Stimulated activated CD4-positive, alpha-beta T cell treated with anti-CD3 and anti-CD28 coated beads, Interleukin-12 subunit alpha, Interleukin-12 subunit beta, amount 100 ng/mL, for 24 hours (primary cell): ENCODE results near the gene BBS4.

Experiments used
- DNase-seq, 2 experiments: peaks; one replicate each; pipeline ENCODE4 v3.0.0-alpha.2; 2020; ENCODE audit warnings: low read depth in 2 of 2

The BBS4 gene

DNA sequence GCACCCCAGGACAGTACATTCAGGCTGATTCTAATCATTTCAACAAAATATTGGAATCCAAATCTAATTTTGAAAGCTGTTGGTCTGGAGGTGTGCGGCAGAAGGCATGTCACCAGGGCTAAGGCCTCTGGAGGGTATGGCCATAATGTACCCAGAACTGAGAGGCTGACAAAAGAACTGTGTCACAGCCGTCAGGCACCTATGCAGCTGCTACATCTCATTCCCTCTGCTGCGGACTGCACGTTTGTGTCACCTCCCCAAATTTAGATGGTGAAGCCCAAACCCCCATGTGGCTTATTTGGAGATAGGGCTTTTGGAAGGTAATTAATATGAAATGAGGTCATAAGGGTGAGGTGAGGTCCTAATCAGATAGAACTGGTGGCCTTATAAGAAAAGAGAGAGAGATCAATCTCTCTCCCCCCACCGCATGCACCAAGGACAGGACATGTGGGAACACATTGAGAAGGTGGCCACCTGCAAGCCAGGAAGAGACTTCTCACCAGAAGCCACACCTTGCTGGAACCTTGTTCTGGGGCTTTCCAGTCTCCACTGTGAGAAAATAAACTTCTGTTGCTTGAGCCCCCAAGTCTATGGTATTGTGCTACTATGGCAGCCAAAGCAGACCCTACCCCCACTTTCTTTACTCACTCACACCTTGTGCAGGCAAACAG is 74.7 kb downstream of the BBS4 start:
- DNase-seq = no peak

DNA sequence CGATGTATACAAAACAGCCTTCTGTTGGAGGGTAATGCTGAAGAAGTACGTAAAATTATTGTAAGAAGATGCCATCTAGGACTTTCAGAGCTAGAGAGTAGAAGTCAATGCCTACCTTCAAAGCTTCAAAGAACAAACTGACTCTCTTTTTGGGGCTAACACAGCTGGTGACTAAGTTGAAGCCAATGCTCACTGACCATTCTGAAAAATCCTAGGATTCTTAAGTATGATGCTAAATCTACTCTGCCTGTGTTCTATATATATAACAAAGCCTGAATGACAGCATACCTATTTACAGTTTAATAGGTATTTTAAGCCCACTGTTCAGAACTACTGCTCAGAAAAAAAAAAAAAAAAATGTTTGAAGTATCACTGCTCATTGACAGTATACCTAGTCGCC is 78.6 kb downstream of the BBS4 start:
- no peak for DNase-seq

DNA sequence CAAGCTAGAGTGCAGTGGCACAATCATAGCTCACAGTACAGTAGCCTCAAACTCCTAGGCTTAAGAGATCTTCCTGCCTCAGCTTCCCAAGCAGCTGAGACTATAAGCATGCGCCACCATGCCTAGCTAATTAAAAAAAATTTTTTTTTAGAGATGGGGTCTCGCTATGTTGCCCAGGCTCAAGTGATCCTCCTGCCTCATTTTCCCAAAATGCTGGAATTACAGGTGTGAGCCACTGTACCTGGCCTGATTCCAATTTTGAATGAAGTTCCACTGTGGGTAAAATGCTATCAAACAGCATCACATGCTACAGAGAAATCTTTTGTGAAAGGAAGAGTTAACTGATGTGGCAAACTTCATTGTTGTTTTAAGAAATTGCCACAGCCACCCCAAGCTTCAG is 80.0 kb downstream of the BBS4 start:
- DNase-seq = no peak

DNA sequence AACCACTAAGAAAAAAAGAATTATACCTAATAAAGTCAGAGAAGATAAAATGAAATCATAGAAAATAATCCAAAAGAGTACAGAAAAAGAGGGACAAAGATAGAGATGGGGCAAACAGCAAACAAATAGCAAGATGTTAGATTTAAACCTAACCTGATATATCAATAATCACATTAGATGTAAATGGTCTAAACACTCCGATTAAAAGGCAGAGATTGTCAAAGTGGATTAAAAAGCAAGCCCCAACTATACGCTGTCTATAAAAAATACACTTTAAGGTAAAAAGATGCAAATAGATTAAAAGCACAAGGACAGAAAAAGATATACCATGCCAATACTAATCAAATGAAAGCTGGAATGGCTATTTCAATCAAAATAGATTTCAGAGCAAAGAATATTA is 80.8 kb downstream of the BBS4 start:
- DNase-seq = no peak

DNA sequence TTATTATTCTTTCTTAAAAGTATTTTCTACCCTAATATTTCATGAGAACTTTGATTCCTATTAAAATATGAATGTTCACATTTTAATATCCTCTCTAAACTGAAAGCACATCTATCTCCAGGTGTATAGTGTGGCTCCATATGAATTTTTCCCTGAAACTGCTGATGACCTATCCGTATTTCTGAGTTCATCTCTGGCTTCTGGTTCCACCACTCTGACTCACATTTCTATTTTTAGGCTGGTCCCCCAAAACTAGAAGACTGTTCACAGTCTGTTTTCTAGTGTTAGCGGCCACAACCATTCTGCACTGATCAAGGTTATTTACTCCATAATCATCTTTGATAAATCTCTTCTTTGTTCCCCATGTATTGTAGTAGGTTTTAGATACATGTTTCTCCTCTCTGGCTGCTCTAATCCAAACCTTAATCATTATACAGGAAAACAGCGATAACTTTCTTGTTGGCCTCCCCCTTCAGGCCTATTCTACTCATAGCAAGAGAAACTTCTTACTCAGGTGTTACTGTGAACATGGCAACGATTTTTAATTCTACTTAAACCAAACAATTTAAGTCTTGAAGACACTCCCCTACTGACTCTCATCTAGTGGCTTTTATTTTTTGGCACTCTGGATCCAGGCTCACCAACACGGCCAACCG is 84.8 kb downstream of the BBS4 start:
- no peak for DNase-seq

DNA sequence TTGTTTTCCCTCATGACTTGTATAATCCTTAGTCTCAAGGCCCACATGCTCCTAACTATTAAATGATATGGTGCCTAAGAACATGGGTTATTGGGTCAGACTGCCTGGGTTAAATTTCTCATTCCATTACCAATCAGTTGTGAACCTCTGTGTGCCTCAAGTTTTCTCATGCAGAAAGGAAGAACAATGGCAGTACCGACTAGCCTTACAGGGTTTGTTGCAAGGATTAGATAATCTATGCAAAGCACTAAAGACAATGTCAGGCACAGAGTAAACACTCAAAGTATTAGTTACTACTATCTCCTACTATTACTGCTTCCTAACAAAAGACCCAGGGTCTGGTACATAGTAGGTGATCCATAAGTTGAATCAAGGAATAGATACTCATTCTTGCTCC is 85.3 kb downstream of the BBS4 start:
- no peak for DNase-seq

DNA sequence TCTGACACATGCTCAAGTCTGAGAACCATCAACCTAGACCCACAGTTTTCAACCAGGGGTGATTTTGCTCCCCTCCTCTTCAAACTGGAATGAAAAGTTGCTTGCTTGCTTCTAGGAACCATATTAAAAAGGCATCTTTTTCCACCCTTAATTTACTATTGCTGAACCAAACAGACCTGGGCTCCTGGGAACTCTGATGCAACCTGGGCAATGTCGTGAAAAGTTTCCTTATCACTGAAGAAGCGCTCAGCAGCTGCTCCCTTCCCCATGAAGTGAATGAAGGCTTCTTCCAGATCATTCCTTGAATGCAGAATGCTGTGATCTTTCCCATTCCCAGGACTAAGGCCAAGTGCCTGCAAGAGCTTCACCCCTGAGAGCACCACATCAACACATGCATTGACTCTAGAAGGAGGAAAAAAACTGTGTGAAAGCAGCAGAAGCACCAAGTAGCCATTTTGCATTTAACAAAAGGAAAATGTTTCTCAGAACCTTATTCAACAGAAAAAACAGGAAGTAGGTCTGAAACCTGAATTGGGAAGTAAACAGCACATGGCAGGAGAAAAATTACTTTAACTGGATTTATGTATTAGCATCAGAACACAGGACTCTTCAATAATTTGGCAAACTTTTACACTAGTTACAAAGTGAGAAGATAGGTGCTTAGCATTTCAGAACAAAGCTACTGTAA is 88.8 kb downstream of the BBS4 start:
- DNase-seq = no peak

DNA sequence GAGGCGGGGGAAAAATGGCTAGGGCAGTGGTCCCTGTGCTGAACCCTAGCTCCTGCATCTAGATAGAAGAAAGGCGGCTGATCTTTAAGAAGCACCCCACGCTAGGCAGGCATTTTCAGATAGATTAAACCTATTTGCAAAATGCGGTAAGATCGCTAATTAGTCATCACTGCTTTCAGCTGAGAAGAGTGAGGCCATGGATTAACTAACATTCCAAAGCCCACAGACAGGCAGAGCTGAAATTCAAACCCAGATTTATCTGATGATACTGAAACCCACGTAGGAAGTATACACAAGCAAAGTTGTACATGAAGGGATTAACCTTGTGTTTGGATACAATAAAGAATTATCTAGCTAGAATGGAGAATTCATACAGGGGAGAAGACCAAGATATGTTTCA is 92.8 kb downstream of the BBS4 start:
- no peak for DNase-seq

DNA sequence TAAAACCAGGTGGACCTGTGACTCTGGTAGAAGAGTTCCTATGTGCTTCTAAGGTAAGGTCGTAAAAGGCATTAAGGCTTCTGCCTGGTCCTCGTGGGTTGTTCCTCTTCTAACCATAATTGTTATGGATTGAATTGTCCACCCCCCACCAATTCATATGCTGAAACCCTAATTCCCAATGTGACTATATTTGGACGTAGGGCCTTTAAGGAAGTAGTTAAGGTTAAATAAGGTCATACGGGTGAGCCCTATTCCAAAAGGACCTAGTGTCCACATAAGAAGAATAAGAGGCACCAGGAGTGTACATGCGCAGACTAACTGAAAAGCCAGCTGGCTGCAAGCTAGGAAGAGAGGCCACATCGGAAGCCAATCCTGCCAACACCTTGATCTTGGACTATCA is 95.6 kb downstream of the BBS4 start:
- DNase-seq = no peak

DNA sequence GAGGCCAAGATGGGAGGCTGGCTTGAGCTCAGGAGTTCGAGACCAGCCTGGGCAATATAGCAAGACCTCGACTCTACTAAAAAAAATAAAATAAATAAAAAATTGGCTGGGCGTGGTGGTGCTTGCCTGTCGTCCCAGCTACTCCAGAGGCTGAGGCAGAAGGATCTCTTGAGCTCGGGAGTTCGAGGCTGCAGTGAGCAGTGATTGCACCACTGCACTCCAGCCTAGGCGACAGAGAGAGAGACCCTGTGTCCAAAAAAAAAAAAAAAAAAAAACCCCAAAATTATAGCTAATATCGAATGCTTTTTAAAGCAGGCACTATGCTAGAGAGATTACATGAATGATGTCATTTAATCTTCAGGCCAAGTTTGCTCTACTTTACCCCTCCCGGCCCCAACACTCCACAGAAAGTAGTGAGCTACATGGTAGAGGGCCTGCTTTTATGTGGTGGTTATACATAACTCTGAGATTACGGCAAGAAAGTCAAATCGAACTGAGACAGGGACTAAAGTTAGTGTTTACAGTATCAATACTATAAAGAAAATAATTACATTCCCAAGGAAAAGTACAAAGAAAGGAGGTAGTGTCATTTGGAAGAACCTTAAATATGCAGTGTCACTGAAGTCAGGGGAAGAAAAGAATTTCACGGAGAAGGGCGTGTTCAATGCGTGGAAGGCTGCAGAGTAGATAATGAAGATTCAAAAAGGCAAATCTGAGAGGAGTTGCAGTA is 96.4 kb downstream of the BBS4 start:
- DNase-seq = no peak

DNA sequence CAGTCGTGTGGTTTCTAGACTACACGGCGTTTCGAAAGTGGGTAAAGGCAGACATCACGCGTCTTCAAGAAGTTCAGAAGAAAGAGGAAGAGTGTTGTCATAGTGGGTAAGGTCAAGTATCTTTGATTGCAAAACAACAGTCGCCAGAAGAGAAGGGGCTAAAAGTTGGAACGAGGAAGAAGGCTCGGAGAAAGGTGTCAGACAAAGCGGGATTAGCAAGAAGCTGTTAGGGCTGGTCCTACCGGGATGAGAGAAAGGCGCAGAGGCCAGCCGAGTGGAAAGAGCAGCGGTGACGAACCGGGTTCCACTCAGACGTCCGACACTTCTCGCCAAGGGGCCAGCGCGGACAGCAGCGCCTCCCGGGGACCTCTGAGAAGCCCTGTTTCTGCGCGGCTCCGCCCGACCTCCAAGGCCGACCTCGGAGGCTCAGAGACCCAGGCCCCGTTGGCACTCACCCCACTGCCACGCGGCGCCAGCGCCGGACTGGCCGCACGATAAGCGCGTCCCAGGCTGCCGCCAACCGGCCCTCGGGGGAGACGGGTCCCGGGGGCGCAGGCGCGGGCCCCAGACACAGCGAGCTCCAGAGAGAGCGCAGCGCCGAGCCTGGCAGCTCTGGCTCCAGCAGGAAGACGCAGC is 97.1 kb downstream of the BBS4 start:
- DNase-seq = peak; percentile 13 to 14

DNA sequence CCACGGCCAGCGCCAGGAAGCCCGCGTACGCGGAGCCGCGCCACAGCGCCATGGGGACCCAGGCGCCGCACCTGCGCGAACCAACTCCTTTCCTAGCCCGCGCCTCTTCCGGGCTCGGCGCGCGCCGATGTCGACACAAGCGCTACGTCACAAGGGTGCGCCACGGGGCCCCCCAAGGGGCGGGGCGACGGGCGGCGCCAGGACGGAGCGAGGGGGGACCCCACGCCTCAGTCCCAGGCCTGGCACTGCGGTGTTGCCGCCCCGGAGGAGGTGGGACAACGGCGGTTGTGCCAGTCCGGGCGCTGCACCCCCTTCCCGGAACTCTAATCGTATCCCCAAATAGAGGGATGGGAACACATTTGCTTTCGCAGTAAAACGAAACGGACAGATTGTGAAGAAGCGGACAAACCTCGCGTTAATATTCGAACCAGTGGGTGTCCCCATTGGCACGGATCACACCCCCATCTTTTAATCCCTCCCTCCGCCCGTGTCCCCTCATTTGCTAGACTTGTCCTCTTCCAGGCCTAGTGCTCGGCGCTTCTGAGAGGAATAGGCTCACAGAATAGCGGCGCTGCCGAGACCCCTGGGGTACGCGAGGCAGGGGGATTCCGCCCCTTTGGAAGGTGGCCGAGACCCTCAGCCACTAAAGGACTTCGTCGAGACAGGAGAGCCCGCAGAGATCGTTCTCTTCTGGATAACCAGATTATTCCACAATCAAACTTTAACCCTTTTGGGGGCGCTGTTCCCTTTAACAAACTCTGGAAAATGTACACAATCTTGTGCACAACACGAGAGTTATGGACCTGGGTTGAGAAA is 97.8 kb downstream of the BBS4 start, which contains the start of gene ADPGK:
Gene ADPGK, minus strand, starts transcription at position 119 of the 816 bp plus-strand sequence. Its CDS starts 67 bp downstream, at position 52.
- peak; percentile 82 to 91 for DNase-seq

DNA sequence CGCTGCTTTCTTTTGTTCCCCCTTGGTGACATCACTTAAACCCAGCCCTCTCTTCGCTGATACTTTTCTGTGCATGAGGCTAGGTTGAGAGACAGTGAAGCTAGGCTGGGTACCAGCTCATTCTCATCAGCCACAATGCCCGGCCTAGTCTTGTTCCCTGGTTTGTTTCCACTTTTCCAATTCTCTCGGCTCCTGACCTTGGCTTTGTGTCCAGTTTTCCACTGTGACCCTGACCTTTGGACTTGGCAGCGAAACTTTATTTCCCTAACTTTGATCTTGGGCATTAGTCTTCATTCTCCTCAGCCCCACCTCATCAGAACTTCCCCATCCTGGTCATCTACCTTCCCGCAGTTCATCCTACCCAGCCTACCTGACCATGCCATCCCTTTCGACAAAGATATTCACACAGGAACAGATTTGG is 98.5 kb downstream of the BBS4 start:
- DNase-seq = no peak

DNA sequence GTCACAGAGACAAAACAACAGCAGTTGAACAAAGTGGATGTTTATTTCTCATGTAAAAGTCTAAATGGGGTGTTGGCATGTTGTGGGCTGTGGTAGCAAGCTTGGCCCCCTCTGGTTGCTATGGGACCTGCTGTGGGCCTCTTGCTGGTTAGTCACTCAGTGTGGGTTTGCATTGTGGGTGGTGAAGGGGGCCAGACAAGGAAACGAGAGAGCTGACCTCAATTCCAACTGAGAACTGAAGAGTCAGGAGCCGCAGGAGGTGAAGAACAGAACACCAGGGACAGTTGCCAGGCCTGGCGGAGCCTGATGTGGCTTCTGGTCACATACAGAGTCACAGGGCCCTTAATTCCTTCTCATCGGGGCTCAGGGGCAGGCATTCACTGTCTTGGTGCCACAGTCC is 99.4 kb downstream of the BBS4 start:
- DNase-seq = peak; percentile 10 to 41

DNA sequence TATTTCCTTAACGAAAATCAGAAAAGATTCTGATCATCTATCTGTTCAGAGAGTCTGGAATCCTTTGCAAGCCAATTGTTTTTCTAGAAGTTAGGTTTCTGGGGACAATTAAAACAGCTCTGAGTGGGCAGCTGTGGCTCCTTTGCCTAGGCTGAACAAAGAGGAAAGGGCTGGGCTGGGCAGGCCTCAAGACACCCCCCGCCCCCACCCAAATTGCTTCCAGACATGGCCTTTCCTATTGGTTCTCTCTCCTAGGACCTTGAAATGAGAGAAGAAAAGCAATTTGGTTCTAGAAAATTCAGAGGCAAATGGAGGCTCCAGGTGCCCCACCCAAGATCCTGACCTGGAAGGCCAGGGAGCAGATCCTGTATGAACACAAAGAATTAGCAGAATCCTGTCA is 99.8 kb downstream of the BBS4 start:
- DNase-seq = no peak

DNA sequence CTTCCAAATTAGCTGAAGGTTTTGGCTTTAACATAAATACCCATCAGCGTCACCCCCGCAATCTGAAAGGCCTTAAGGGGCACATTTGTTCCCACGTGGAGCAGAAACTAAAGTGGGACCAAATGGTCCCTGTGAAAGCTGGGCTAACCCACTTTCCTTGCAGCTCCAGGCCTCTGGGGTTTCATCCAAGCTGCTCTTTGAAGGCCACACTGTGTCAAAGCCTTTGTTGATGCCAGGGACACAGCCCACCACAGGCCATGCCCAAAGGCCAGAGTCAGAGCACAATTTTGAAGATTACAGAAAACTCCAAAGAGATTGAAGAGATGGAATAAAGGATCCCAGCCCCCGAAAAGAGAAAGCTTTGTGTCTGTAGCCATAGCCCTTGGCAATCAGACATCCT is 100.2 kb downstream of the BBS4 start:
- no peak for DNase-seq

DNA sequence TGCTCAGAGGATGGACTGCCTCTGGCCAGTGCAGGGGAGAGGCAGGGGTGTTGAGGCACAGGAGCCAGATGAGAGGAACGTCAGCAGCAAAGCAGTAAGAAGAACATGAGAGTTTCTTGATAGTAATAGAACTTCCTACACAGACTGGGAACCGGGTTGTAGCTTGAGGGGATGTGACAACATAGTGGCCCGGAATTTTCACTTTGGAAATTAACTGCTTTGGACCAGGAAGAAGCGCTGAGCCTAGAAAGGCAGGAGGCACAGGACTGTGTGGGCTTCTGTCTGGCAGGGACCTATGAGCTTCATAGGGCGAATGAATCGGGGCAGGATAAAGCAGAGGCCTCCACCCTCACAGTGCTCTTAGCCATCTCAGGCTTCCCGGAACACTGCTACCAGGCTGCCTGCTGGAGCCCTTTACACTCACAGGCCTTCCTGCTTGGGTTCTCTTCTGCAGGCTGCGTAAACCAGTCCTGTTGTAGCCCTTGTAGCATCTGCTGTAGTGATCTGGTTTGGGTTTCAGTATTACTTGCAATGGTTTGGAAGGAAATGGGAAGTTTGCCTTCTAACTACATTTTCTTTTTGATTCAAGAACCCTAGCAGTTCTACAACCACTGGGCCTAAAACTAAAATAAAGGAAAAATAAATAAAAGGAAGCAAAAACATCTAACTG is 100.8 kb downstream of the BBS4 start:
- no peak for DNase-seq

DNA sequence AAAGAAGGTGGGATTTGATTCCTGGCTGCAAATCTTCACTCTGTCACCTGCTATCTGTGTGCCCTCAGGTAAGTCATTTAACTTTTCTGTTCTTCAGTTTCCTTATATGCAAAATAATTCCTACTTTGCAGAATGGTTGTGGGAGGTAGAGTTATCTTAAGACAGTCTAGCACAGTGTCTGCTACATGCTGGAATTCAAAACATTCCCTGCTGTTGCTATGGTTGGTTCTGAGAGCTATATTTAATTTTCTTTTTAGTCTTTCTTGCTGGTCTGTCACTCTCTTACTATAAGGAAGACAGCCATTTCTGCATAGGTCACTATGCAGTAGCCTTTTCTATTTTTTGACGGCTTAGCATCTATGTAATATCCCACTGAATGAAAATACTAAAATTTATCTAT is 101.5 kb downstream of the BBS4 start:
- DNase-seq = no peak
